K562 (cell line): Measurements from ENCODE around the gene NOA1. TPM values are rescaled to one million over a fixed set of nuclear protein-coding genes. Genes with fewer than 3 reads are reported as not detected.

Experiments
- ATAC-seq: fragments of 200-7000 bp; cut with Tn5 transposase; 3 replicates; pipeline ENCODE4 v1.9.1; 2020; ENCODE audit warnings: moderate library complexity
- BruUV-seq: library from RNA; stranded (reverse); fragments of 400-500 nt; replicated peaks from 2 replicates; lab custom pipeline; 2021; lab: Mats Ljungman, UMichigan
- CTCF ChIA-PET: fragments of 300-600 bp; formaldehyde crosslinking; extraction: SDS; loops from one replicate; lab custom pipeline; 2021; ENCODE audit warnings: low intra/inter-chr PET ratio; lab: Yijun Ruan, JAX
- POLR2A ChIA-PET: fragments of 300-600, 350-650 bp; sonication (Branson Sonifier 250); formaldehyde crosslinking; extraction: SDS; loops from one replicate; lab custom pipeline; 2021; ENCODE audit warnings: antibody characterized with exemption, inconsistent platforms; lab: Yijun Ruan, JAX
- DNase-seq, 4 experiments: peaks; one replicate each; pipeline versions ENCODE4 v3.0.0 to v3.0.0-alpha.2; 2011 to 2018; ENCODE audit warnings: low spot score in 3 of 4, mixed read lengths in 3 of 4; ENCODE audit errors: extremely low read depth in 1 of 4
- FAIRE-seq: peaks from 2 replicates; lab custom pipeline; 2011; peaks lifted over from hg19 to GRCh38; lab: Jason Lieb, UNC
- H2AFZ ChIP-seq: 2 replicates; pipeline ENCODE4 v1.6.0; 2011; ENCODE audit warnings: low read depth, low read length, control low read depth, inconsistent platforms
- H3K27ac ChIP-seq: fragments of 200-600 bp; 3 replicates; pipeline ENCODE4 v1.8.0; 2011; ENCODE audit warnings: low read depth, mild to moderate bottlenecking, control low read depth, inconsistent platforms, low read length, moderate library complexity, mixed read lengths; ENCODE audit errors: extremely low read depth
- H3K27me3 ChIP-seq, 2 experiments: fragments of 300-600 bp in 1 of 2; 2 replicates in 1 of 2; 3 replicates in 1 of 2; pipeline versions ENCODE4 v1.6.0 to v1.8.0; 2011; ENCODE audit warnings: inconsistent platforms in 2 of 2, low read length in 2 of 2, mild to moderate bottlenecking in 1 of 2, mixed read lengths in 1 of 2, moderate library complexity in 1 of 2; ENCODE audit not compliant: control insufficient read depth in 2 of 2, insufficient read depth in 2 of 2
- H3K36me3 ChIP-seq: fragments of 300-600 bp; 3 replicates; pipeline ENCODE4 v1.8.0; 2011; ENCODE audit warnings: mild to moderate bottlenecking, low read length, inconsistent platforms; ENCODE audit not compliant: control insufficient read depth, insufficient read depth
- H3K4me1 ChIP-seq, 2 experiments: fragments of 200-600 bp in 1 of 2; replicated peaks in 1 of 2; 2 replicates in 1 of 2; 3 replicates in 1 of 2; pipeline versions ENCODE4 v1.5.1 to v1.8.0; 2011; ENCODE audit warnings: inconsistent platforms in 2 of 2, low read length in 2 of 2, mild to moderate bottlenecking in 1 of 2, mixed read lengths in 1 of 2, moderate library complexity in 1 of 2; ENCODE audit not compliant: control insufficient read depth in 2 of 2, insufficient read depth in 2 of 2
- H3K4me2 ChIP-seq: 2 replicates; pipeline ENCODE4 v1.6.1; 2011; ENCODE audit warnings: low read length, control low read depth, inconsistent platforms, mixed read lengths; ENCODE audit not compliant: insufficient read depth
- H3K4me3 ChIP-seq: fragments of 200-600 bp; sonication (generic), shearing (Covaris generic); 2 replicates; pipeline ENCODE4 v1.5.1; 2016; ENCODE audit warnings: control low read depth, inconsistent platforms
- H3K79me2 ChIP-seq: fragments of 200-600 bp; 3 replicates; pipeline ENCODE4 v1.8.0; 2011; ENCODE audit warnings: low read length, inconsistent platforms; ENCODE audit not compliant: control insufficient read depth, insufficient read depth
- H3K9ac ChIP-seq, 2 experiments: 2 replicates each; pipeline versions ENCODE4 v1.6.0 to v1.6.1; 2011; ENCODE audit warnings: low read depth in 2 of 2, low read length in 2 of 2, control low read depth in 1 of 2, inconsistent platforms in 1 of 2, mild to moderate bottlenecking in 1 of 2, mixed read lengths in 1 of 2; ENCODE audit not compliant: insufficient read depth in 1 of 2
- H3K9me1 ChIP-seq: one replicate; pipeline ENCODE4 v1.6.0; 2011; ENCODE audit warnings: inconsistent platforms, mild to moderate bottlenecking, low read length, moderate library complexity; ENCODE audit not compliant: control insufficient read depth, insufficient read depth
- H3K9me3 ChIP-seq: replicated peaks from 2 replicates; pipeline ENCODE4 v1.5.1; 2011; ENCODE audit warnings: low read depth, low read length, inconsistent platforms; ENCODE audit not compliant: control insufficient read depth, insufficient read depth
- H4K20me1 ChIP-seq: replicated peaks from 2 replicates; pipeline ENCODE4 v1.6.1; 2011; ENCODE audit warnings: low read length, inconsistent platforms, mixed read lengths; ENCODE audit not compliant: control insufficient read depth, insufficient read depth
- ARID1B ChIP-seq: fragments of 450-650 bp; IDR thresholded peaks from 2 replicates; pipeline ENCODE4 v1.6.1; 2016; ENCODE audit warnings: antibody characterized with exemption, mild to moderate bottlenecking, inconsistent platforms
- ELF2 ChIP-seq: fragments of 250-450 bp; sonication (Bioruptor Pico); IDR thresholded peaks from 2 replicates; pipeline ENCODE4 v1.5.0; 2021; ENCODE audit warnings: mild to moderate bottlenecking
- ETS2 ChIP-seq: IDR thresholded peaks from 2 replicates; pipeline ENCODE4 v1.6.1; 2016; ENCODE audit warnings: borderline replicate concordance, missing genetic modification characterization, mild to moderate bottlenecking, moderate library complexity, missing compliant biosample characterization; ENCODE audit not compliant: poor library complexity, severe bottlenecking
- GATAD2B ChIP-seq: fragments of 450-650 bp; IDR thresholded peaks from 2 replicates; pipeline ENCODE4 v1.6.1; 2017; ENCODE audit warnings: mild to moderate bottlenecking, borderline replicate concordance
- HSF4 ChIP-seq: fragments of 250-450 bp; sonication (Bioruptor Pico); IDR thresholded peaks from 2 replicates; pipeline ENCODE4 v2.1.2; 2022; ENCODE audit warnings: mild to moderate bottlenecking, moderate library complexity, borderline replicate concordance
- LEF1 ChIP-seq: fragments of 450-650 bp; IDR thresholded peaks from 2 replicates; pipeline ENCODE4 v1.6.1; 2016; ENCODE audit warnings: mild to moderate bottlenecking
- POLR2AphosphoS5 ChIP-seq: IDR thresholded peaks from 2 replicates; pipeline ENCODE4 v1.6.1; 2011; ENCODE audit warnings: mild to moderate bottlenecking, low read depth, low read length, moderate library complexity; ENCODE audit not compliant: control insufficient read depth, insufficient read depth
- WGBS: fragments of 100-300 bp; shearing (Covaris generic); methylation state at CpG from one replicate; pipeline ENCODE4 v1.1.6; 2016; ENCODE audit warnings: low coverage, mixed read lengths; ENCODE audit not compliant: insufficient coverage; ENCODE audit errors: missing lambda C conversion rate; 5-methylcytosine and 5-hydroxymethylcytosine counted together
- in situ Hi-C: fragments of 300-500 bp; cut with MboI; formaldehyde crosslinking; loops from 4 replicates; pipeline ENCODE4 v1.15.0; 2018; ENCODE audit warnings: inconsistent platforms, mixed read lengths
- intact Hi-C: fragments of 100-400 bp; cut with micrococcal nuclease; formaldehyde crosslinking; loops from 2 replicates; pipeline ENCODE4 v1.14.2; 2022
- polyA plus RNA-seq, 8 experiments: library from polyadenylated mRNA; depleted of rRNA in 4 of 8; stranded (reverse) in 5 of 8; unstranded in 3 of 8; fragments of >200 nt; fragmentation: Nextera tagmentation in 2 of 8; fragmentation: Illumina TruSeq in 1 of 8; extraction: Ambion mirVana in 2 of 8; extraction: Trizol in 1 of 8; gene quantifications; 2 replicates each; pipeline versions ENCODE4 v1.2.1 to v1.2.3, GENCODE V29; 2011 to 2014; ENCODE audit warnings: inconsistent platforms in 1 of 8, missing spikeins in 1 of 8
- total RNA-seq, 7 experiments: library from RNA; depleted of rRNA in 6 of 7; stranded (reverse); fragments of >200 nt in 6 of 7; fragmentation: Illumina TruSeq in 2 of 7; extraction: Trizol in 2 of 7; gene quantifications; 2 replicates each; pipeline versions ENCODE4 v1.2.1 to v1.2.3, GENCODE V29; 2011 to 2021; ENCODE audit warnings: low replicate concordance in 1 of 7

The NOA1 gene
- total and polyA plus RNA-seq, 9 of the 15 experiments (the other 6 are each of a cell fraction or from before 2014, with no cell fraction given): 2.6 to 26.6 (median 16.7) TPM

GRCh38 chr4:57013543-57014120 is 36.2 kb upstream of the NOA1 start:
- BruUV-seq: no TSS peak
- ATAC-seq (no peak), DNase-seq (no peak), FAIRE-seq (no peak)
- Histone ChIP-seq H3K4me1 (no peaks in the 10 kb centered on the region), H3K27ac (no peak overlapping the region), H3K9ac (no peak overlapping the region), H3K36me3 (peaks cover 83% of the 10 kb centered on the region), H3K4me2 (no peak overlapping the region), H3K9me1 (no peaks in the 10 kb centered on the region), H2AFZ (no peak overlapping the region), H3K79me2 (no peaks in the 10 kb centered on the region), H3K4me3 (no peak overlapping the region), H3K27me3 (no peaks in the 10 kb centered on the region), H3K9me3 (no peaks in the 10 kb centered on the region), H4K20me1 (no peaks in the 10 kb centered on the region)
- intact Hi-C loops: no loop called here
- in situ Hi-C loops: no loop called here
- CTCF ChIA-PET: no interaction called here
- TF ChIP-seq GATAD2B (no peak), POLR2AphosphoS5 (no peak), ELF2 (CRISPR knock-in tag) (no peak), ARID1B (no peak), ETS2 (tag) (no peak), HSF4 (CRISPR knock-in tag) (no peak), LEF1 (no peak)
- 89% methylated on average over 4 of the region's 4 CpGs for WGBS
- POLR2A ChIA-PET: no interaction called here
